Measurements from ENCODE around the gene PVALB. TPM values are rescaled to one million over a fixed set of nuclear protein-coding genes. Genes with fewer than 3 reads are reported as not detected.

Gene PVALB
- total RNA-seq, 2 experiments from 2014 or later: not detected

GRCh38 chr22:36864454-36865215 is 47.8 kb upstream of the PVALB start:
- Histone ChIP-seq H3K27ac (ENCODE audit: low read depth, low read length, poor library complexity, severe bottlenecking) (no peak overlapping the region), H3K4me2 (ENCODE audit: low read length) (no peak overlapping the region), H4K20me1 (ENCODE audit: insufficient read depth, low read length) (no peaks in the 10 kb centered on the region), H3K79me2 (ENCODE audit: insufficient read depth, low read depth, low read length) (peaks cover 19% of the 10 kb centered on the region; the same call in 1 of the 2 replicates), H3K9me3 (ENCODE audit: low read length) (no peaks in the 10 kb centered on the region), H3K9me2 (ENCODE audit: insufficient read depth, low read length) (no peaks in the 10 kb centered on the region), H3K4me3 (ENCODE audit: low read depth, low read length, poor library complexity, severe bottlenecking) (no peak overlapping the region), H2AFZ (ENCODE audit: low read length) (no peak overlapping the region), H3K36me3 (ENCODE audit: insufficient read depth, low read length) (peaks cover 50% of the 10 kb centered on the region), H3K4me1 (ENCODE audit: insufficient read depth, low read length, poor library complexity, severe bottlenecking) (peaks cover 38% of the 10 kb centered on the region)
- intact Hi-C loops (cut with micrococcal nuclease; ENCODE audit: unreplicated experiment): loop anchor here (5.0 kb wide), 1 partner anchor 153 kb away; the partner anchor contains the start of genes MPST and TST
- no peak for DNase-seq (ENCODE audit: low spot score)
- TF ChIP-seq EZH2phosphoT487 (IDR thresholded peaks at IDR 0.05; ENCODE audit: borderline replicate concordance, low read depth, low read length): no peak
- no peak for TF ChIP-seq CTCF (conservative IDR thresholded peaks at IDR 0.05; ENCODE audit: low read length)
- CTCF ChIA-PET (ENCODE audit: unreplicated experiment): no interaction called here
- POLR2A ChIA-PET: no interaction called here
- no TSS peak for BruUV-seq (replicated peaks)

DNA sequence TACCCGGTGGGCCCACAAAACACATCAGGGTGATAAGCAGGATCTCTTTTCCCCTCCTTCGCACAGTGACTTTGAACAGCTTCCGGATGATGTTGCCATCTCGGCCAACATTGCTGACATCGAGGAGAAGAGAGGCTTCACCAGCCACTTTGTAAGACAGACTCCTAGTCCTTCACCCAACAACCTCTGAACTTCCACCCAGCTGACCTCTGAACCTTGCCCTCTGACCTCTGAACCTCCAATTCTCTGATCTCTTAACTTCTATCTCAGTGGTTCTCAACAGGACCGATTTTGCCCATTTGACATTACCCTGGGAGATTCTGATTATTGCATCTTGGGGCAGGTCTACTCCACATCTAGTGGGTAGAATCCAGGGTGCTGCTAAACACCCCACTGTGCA is 47.1 kb upstream of the PVALB start:
- TF ChIP-seq CTCF (conservative IDR thresholded peaks at IDR 0.05; ENCODE audit: low read length): no peak
- TF ChIP-seq EZH2phosphoT487 (IDR thresholded peaks at IDR 0.05; ENCODE audit: borderline replicate concordance, low read depth, low read length): no peak
- H3K9me3 ChIP-seq (ENCODE audit: low read length): no peaks in the 10 kb centered on the region
- no peaks in the 10 kb centered on the region for H3K9me2 ChIP-seq (ENCODE audit: insufficient read depth, low read length)
- H3K27ac ChIP-seq (ENCODE audit: low read depth, low read length, poor library complexity, severe bottlenecking): no peak overlapping the region
- peaks cover 44% of the 10 kb centered on the region for H3K4me1 ChIP-seq (ENCODE audit: insufficient read depth, low read length, poor library complexity, severe bottlenecking)
- peaks cover 19% of the 10 kb centered on the region; the same call in 1 of the 2 replicates for H3K79me2 ChIP-seq (ENCODE audit: insufficient read depth, low read depth, low read length)
- BruUV-seq (replicated peaks): no TSS peak
- intact Hi-C loops (cut with micrococcal nuclease; ENCODE audit: unreplicated experiment): loop anchor here (5.0 kb wide), 1 partner anchor 153 kb away; the partner anchor contains the start of genes MPST and TST
- no peak overlapping the region for H2AFZ ChIP-seq (ENCODE audit: low read length)
- ChIA-PET CTCF (ENCODE audit: unreplicated experiment) (no interaction called here), POLR2A (no interaction called here)
- H3K4me3 ChIP-seq (ENCODE audit: low read depth, low read length, poor library complexity, severe bottlenecking): no peak overlapping the region
- DNase-seq (ENCODE audit: low spot score): no peak
- no peak overlapping the region for H3K4me2 ChIP-seq (ENCODE audit: low read length)
- H4K20me1 ChIP-seq (ENCODE audit: insufficient read depth, low read length): no peaks in the 10 kb centered on the region
- H3K36me3 ChIP-seq (ENCODE audit: insufficient read depth, low read length): peaks cover 49% of the 10 kb centered on the region

DNA sequence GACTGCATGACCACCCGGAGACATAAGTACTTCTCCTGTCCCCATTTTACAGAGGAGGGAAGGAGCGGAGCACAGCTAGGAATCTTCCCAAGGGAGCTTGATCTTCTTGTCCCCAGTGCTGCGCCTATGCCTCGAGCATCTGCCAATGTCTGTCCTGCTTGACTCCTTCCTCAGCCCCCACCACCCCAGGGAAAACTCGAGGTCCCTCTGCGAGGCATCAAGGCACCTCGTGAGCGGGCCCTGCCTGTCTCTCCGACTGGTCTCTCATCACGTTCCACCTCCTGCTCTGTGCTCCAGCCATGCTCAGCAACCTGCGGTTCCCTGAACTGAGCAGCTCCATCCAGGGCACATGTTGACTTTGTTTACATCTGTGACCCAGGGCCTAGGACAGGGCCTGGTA is 46.4 kb upstream of the PVALB start:
- peaks cover 51% of the 10 kb centered on the region for H3K4me1 ChIP-seq (ENCODE audit: insufficient read depth, low read length, poor library complexity, severe bottlenecking)
- peaks cover 44% of the 10 kb centered on the region for H3K36me3 ChIP-seq (ENCODE audit: insufficient read depth, low read length)
- intact Hi-C loops (cut with micrococcal nuclease; ENCODE audit: unreplicated experiment): loop anchor here (5.0 kb wide), 1 partner anchor 154 kb away; the partner anchor contains the start of genes MPST and TST
- peak overlapping the region; percentile 73 for H3K4me3 ChIP-seq (ENCODE audit: low read depth, low read length, poor library complexity, severe bottlenecking)
- H3K4me2 ChIP-seq (ENCODE audit: low read length): peak overlapping the region; percentile 88; the same call in 1 of the 2 replicates
- ChIA-PET CTCF (ENCODE audit: unreplicated experiment) (interaction anchor here (0.6 kb wide), 1 partner anchor 81 kb away, joined by 4 read pairs; no protein-coding TSS in a partner anchor), POLR2A (interaction anchor here (0.6 kb wide), 1 partner anchor 311 kb away, joined by 3 read pairs; no protein-coding TSS in a partner anchor)
- H3K27ac ChIP-seq (ENCODE audit: low read depth, low read length, poor library complexity, severe bottlenecking): peak overlapping the region; percentile 91
- no peaks in the 10 kb centered on the region for H3K9me2 ChIP-seq (ENCODE audit: insufficient read depth, low read length)
- TF ChIP-seq CTCF (conservative IDR thresholded peaks at IDR 0.05; ENCODE audit: low read length): no peak
- H2AFZ ChIP-seq (ENCODE audit: low read length): no peak overlapping the region
- peaks cover 19% of the 10 kb centered on the region; the same call in 1 of the 2 replicates for H3K79me2 ChIP-seq (ENCODE audit: insufficient read depth, low read depth, low read length)
- H4K20me1 ChIP-seq (ENCODE audit: insufficient read depth, low read length): no peaks in the 10 kb centered on the region
- DNase-seq (ENCODE audit: low spot score): no peak
- BruUV-seq (replicated peaks): no TSS peak
- no peaks in the 10 kb centered on the region for H3K9me3 ChIP-seq (ENCODE audit: low read length)

All from OCI-LY7 (cell line).